Stimulated activated CD4-positive, alpha-beta T cell treated with anti-CD3 and anti-CD28 coated beads, Interleukin-12 subunit alpha, Interleukin-12 subunit beta, amount 100 ng/mL, for 48 hours (primary cell): ENCODE data around the gene LRRC74A.

Experiments
- DNase-seq, 3 donors: peaks; one replicate each; pipeline ENCODE4 v3.0.0-alpha.2; 2020; ENCODE audit warnings: low read depth in 2 of 3, low spot score in 1 of 3

Gene LRRC74A

GRCh38 chr14:76826122-76826521 lies at the start of gene LRRC74A:
LRRC74A (plus strand) TSS chr14:76826408; CDS start chr14:76826698, 290 bp downstream.
- DNase-seq = no peak

GRCh38 chr14:76776428-76777251 lies 49.6 kb upstream of the LRRC74A start:
- DNase-seq = no peak

- no peak for DNase-seq
Observed at GRCh38 chr14:76777721-76778120, 48.5 kb upstream of the LRRC74A start.

DNA sequence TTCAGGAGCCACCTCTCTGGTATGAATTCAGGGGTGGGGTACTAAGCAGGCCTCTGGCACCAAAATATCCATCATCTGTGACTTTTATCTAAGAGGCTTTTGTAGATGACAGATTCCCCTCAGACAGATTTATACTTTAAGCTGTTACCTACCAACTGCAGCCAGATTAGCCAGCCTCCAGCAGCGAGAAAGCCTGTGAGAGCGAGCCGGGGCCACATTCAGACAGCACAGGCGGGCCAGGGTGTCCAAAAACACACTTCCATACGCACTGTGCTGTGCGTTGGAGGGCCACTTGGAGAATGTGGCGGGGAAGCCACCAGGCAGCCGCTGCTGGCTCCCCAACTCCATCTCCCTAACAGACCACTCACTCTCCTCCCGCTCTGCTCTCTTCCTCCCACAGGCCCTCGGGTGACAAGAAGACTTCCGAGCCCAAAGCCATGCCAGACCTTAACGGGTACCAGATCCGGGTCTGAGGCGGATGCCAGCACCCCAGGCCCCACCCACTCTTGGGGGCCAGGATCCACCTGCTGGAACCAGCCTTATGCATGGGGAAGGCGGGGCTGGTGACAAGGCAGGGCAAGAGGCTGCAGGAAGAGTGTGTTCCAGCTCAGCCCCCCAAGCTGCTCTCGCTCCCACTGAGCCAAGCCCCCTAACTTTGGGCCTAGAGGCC lies 47.5 kb upstream of the LRRC74A start:
- DNase-seq = no peak

GRCh38 chr14:76779221-76780057 lies 46.8 kb upstream of the LRRC74A start:
- no peak for DNase-seq

- no peak for DNase-seq
Observed at GRCh38 chr14:76780058-76780345, 46.2 kb upstream of the LRRC74A start.

- DNase-seq = no peak
Observed at GRCh38 chr14:76780360-76780759, 45.8 kb upstream of the LRRC74A start.

DNA sequence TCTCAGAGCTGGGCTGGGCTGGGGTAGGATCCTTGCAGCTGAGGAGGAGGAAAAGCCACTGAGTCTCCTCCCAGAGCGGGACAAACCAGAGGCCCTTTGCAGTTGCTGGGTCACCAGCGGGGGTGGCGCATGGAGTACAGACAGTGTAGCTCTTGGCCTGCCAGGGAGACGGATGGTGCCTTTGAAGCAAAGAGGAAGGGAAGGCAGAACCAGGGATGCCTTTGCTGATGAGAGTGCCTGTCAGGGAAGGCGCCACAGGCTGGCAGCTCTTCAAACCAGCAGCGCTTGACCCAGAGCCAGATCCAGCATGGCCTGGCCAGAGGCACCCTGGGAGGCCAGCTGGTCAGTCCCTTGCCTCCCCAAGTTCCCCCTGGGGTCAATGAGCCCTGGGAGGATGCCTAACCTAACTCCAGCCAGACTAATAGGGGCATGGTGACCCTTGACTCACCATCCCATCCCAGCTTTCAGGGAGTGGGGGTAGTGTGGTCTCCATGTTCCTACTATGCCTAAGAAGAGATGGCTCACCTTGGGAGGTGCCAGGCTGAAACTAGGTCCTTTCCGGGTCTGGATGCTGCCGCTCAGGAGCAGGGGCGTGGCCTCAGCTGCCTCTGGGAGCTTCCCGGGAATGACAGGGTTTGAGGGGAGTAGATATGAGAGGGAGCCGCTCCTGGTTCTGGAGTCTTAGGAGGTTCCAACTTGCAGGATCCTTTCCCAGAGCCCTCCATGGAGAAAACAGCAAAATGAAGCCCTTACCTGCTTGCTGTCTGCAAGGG lies 45.1 kb upstream of the LRRC74A start:
- no peak for DNase-seq

DNA sequence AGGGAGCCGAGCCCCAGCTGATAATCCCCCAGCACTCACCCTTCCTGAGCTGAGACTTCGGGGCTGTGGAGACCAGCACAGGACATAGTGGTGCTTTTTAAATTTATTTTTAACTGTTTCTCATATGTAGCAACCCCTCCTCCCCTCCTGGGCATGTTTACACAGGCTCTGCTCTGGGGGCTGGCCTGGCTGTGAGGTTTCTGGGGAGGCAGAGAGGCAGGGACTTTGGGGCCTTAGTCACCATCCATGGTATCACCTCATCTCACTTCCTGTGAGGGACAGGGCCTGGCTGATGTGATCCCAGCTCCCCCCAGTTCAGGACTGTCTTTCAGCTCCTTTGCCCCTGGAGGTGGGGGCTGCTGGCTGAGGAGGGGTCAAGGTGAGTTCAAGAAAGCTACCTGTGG lies 44.6 kb upstream of the LRRC74A start:
- no peak for DNase-seq

DNA sequence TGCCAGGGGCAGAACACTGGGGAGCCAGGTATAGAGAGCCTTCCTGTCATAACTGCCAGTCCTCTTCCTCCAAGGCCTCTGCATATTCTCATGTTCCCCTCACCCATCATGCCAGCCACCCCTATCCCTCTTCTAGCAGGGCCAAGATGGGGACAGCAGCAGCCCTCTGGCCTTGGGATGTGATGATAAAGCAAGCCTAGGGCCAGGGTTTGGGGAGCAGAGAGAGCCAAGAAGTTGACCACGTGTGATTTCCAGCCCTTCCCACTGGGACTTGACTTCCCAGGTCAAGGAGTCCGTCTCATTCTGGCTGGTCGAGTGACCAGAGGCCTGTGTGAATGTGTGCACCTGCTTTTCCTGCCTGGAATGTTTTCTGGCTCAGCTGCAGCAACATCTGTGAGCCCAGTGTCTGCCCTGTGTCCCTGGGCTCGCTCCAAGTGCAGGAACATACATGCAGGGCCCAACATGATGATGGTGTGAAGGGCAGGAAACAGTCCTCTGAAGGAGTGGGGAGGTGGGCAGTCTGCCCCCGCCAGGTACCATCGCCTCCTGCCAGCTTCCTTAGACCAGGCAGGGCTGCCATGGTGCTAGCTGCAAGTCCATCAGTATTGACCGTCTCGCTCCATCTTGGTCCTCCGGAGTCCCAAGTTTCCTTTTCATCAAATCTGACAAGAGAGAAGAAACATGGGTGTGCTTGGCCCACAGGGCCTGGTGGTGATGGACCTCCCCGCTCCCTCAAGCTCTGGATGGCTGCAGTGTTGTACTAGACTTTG lies 43.9 kb upstream of the LRRC74A start:
- no peak for DNase-seq

DNA sequence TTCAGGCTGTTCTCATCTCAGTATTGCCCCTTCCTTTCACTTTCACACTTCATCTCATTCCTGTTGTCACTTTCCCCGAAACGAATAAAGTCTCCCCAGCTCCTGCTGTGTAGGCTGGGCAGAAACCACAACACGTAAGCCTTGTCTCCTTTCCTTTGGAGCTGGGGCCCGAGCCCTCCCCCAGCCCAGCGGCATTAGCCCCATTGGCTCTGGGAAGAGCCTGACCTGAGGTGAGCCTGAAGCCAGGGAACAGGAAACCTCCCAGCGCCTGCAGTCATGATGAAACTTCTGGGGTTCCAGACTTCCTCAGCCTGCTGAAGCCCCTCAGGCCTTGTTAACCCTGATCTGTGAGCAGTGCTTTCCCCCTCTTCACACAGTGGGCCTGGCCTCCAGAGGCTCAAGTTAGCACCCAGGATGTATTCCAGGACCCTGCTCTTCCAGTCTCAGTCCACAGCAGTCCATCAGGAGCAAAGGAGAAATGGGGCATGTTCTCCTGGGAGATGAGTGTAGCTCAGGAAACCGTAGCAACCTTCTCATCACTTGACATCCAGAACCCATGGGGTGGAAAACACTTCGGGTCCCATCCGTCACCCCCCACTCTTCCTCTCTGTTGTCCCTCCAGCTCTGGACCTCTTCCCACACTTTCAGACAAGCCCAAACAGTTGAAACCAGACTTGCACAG lies 43.2 kb upstream of the LRRC74A start:
- DNase-seq = no peak

DNA sequence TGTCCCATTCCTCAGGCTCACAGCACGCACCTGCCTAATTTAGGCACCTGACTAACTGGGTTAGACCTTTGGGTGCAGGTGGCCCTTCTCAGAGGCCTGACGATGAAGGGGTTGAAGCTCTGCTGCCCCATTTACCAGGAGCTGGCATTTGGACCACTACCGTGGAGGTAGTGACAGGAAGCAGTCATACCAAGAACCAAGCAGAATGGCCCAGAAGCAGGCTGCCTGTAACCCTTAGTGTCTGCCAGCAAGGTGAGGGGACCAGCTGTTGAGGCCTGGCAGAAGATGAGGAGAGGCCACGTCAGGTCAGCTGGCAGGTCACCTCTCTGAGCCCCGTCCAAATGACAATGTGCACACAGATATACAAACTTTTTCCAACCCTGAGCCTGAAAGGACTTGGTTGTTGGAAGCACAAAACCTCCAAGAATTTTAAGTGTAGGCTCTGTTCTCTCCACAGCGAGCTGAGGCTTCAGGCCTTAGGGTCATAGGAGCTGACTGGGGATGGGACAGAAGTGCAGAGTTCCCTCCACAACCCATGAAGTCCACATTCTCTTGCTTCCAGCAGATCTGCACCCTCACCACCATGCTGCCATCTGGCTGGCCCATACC lies 41.8 kb upstream of the LRRC74A start:
- no peak for DNase-seq

DNA sequence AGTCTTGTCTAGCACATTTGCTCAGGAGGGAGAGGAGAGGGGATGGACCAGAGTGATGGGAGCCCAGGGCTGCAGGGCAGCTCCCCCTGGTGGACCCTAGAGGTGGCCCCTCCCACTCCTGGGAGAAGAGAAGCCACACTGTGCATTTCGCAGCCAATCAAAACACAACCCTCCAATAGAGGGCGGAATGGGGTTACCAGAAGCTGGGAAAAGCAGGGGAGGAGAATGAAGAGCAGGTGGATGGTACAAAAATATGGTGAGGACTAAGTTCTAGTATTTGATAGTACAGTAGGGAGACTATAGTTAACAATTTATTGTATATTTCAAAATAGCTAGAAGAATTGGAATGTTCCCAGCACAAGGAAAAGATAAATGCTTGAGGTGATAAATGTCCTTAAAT lies 41.3 kb upstream of the LRRC74A start:
- peak; percentile 46 to 62 (median 47) for DNase-seq

DNA sequence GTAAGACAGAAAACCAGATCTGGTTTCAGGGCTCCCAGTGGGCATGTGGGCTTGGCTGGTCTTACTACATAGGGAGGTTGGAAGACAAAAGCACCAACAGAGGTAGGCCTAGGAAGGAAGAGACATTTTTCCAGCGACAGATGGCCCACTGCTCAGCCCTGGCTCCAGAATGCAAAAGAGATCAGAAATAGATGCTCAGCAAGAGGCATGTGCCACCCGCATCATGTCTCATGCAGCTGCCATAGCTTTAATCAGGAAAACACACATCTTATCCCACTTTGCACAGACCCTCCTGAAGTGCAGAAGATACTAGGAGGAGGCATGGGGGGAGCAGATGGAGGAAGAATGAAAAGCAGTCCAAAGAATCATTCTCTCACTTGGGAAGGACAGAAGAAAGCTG lies 39.6 kb upstream of the LRRC74A start:
- DNase-seq = no peak

DNA sequence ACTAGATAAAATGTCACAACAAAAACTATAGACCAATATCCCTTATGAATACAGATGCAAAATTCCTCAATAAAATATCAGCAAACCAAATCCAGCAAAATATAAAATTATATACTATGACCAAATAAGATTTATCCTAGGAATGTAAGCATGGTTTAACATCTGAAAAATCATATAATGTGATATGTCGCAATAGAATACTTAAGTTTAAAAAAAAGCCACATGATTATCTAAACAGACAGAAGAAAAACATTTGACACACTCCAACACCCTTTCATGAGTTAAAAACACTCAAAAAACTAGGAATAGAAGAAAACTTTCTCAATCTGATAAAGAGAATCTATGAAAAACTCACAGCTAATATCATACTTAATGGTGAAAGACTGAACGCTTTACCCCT lies 33.8 kb upstream of the LRRC74A start:
- no peak for DNase-seq

DNA sequence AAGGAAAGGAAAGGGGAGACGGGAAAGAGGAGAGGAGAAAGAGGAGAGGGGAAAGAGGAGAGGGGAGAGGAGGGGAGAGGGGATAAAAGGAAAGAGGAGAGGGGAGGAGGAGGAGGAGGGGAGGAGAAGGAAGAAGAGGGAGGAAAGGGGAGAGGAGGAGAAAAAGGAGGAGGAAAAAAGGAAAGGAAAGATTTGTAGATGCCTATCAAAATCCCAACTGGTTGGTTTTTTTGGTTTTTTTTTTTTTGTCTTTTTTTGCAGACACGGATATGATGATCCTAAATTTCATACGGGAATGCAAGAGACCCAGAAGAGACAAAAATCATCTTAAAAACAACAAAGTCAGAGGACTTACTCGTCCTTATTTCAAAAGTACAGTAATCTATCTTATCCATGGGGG lies 32.9 kb upstream of the LRRC74A start:
- no peak for DNase-seq

- DNase-seq = no peak
Observed at GRCh38 chr14:76793956-76794355, 32.3 kb upstream of the LRRC74A start.

DNA sequence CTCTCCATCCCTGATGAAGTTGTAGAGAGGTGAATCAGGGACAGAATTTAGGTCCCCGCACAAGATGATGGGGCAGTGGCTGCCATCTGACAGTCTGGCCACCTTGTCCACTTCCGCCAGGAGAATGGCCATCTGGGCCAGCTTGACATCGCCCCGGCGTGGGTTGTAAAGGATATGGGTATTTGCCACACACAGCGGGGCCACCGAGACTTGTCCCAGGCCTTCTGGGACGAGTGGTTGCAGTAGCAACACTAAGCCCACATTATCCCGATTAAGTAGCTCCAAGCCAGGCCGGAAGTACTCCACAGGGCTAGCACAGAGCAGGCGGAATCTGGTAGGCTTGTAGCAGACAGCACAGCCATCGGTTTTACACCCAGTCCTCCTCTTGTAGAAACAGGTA lies 19.8 kb upstream of the LRRC74A start:
- DNase-seq = no peak

- DNase-seq = no peak
Observed at GRCh38 chr14:76808011-76808410, 18.2 kb upstream of the LRRC74A start.
